ENCODE measurements around the gene GRIK4.

GRCh38 chr11:120564573-120565311, 53.2 kb downstream of the GRIK4 start:
- peak in 1 of 2 donors; percentile 30 for TF ChIP-seq CTCF (IDR thresholded peaks at IDR 0.05; ENCODE audit: extremely low read depth in 1 of 2, insufficient read depth in 1 of 2, low read depth in 1 of 2, low read length in 2 of 2)
- no peak for TF ChIP-seq EZH2 (IDR thresholded peaks at IDR 0.05; ENCODE audit: borderline replicate concordance, low read depth, low read length, severe bottlenecking)
- TF ChIP-seq POLR2A (IDR thresholded peaks at IDR 0.05; ENCODE audit: low read depth, low read length), result no peak
- no peak for TF ChIP-seq POLR2AphosphoS5 (IDR thresholded peaks at IDR 0.05; ENCODE audit: insufficient read depth, low read depth, low read length)
